Hepatocyte (in vitro differentiated cells): Measurements from ENCODE around the gene SERINC4.

Experiments used
- EZH2phosphoT487 ChIP-seq: fragments of 200-600 bp; sonication (generic); IDR thresholded peaks from one replicate; pipeline ENCODE4 v1.6.1; 2018; ENCODE audit warnings: antibody characterized with exemption, mild to moderate bottlenecking, low read depth, moderate library complexity; ENCODE audit not compliant: unreplicated experiment, severe bottlenecking
- TF ChIP-seq, protein P1 (sequence below): fragments of 200-600 bp; sonication (generic); IDR thresholded peaks from 2 replicates; pipeline ENCODE4 v1.5.1; 2016; ENCODE audit warnings: antibody characterized with exemption, mild to moderate bottlenecking; ENCODE audit not compliant: poor library complexity

GRCh38 chr15:43808435-43808950, 8.5 kb upstream of the SERINC4 start:
- TF ChIP-seq, protein P1, sequence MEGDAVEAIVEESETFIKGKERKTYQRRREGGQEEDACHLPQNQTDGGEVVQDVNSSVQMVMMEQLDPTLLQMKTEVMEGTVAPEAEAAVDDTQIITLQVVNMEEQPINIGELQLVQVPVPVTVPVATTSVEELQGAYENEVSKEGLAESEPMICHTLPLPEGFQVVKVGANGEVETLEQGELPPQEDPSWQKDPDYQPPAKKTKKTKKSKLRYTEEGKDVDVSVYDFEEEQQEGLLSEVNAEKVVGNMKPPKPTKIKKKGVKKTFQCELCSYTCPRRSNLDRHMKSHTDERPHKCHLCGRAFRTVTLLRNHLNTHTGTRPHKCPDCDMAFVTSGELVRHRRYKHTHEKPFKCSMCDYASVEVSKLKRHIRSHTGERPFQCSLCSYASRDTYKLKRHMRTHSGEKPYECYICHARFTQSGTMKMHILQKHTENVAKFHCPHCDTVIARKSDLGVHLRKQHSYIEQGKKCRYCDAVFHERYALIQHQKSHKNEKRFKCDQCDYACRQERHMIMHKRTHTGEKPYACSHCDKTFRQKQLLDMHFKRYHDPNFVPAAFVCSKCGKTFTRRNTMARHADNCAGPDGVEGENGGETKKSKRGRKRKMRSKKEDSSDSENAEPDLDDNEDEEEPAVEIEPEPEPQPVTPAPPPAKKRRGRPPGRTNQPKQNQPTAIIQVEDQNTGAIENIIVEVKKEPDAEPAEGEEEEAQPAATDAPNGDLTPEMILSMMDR, result no peak
- no peak for TF ChIP-seq EZH2phosphoT487
